ENCODE results near the gene CYB561D1.

Gene CYB561D1

DNA sequence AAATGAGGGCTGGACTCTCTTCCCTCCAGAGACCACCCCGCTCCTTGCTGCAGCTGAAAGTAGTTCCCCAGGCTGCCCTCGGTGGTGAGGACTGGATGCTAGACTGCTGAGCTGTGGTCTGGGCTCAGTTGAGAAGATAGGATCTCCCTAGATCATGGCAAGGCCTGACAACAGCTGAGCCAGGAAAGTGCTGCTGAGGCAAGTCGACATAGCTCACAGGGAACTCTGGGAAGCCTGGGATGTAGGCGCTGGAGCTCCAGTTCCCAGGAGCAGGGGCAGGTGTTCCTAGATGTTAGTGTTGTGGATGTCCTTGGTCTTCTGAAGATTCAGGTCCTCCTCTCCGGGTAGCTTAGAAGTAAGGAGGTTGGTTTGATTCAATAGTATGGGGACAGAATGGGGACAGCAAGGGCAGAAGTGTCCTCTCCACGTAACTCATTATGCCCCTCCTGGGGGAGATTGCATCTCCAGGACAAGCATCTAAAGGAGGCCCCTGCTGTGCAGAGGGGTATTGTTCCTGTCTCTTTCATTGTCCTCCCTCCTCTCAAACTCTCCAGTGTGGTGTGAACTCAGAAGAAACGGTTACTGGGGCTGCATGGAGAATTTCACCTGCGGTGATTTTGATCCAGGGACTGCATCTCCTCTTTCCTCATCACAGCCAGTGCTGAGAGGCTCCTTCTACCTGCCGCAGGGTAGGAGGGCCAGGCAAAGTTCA lies 3.7 kb downstream of the CYB561D1 start:
- H3K27ac ChIP-seq (replicated peaks) = no peak overlapping the region
- DNase-seq (ENCODE audit: low read depth in 1 of 2, low spot score in 1 of 2) = no peak

DNA sequence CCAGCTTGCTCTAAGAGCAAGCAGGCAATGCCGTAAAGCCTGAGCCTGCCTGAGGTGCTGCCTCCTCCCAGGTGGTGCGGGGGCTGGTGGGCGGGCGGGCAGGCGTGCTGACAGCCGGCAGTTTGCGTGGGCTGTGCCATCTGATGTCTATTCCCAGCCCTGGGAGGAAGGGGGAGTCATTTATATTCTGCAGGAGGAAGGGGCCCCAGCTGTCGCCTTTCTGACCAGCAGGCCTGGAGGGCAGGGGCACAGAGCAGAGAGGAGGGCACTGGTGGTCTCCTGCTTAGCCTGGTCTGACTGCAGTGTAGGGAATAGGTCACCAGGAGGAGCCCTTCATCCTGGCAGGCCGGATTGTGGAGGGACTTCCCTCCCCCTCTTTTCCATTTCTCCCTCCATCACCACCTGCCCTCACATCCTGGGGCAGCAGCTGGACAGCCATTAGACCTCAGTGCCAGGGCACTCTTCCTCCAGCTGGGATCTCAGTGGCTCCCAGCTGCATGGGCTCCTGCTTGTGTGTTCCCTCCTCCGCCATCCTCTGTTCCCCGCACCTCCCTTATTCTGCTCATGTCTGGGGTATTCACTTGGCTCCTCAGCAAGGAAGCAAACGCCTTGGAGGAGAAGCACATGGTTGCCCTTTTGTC lies 4.4 kb downstream of the CYB561D1 start:
- no peak overlapping the region for H3K4me3 ChIP-seq (replicated peaks; ENCODE audit: insufficient read depth, low read length)
- H3K27ac ChIP-seq (replicated peaks) = no peak overlapping the region
- peak in 1 of 2 experiments; percentile 11 for DNase-seq (ENCODE audit: low read depth in 1 of 2, low spot score in 1 of 2)

More for the DNA sequence above, 3.7 kb downstream of the CYB561D1 start:
- no peak for TF ChIP-seq CTCF (IDR thresholded peaks at IDR 0.05; ENCODE audit: insufficient read depth, low read length)
- no peak for TF ChIP-seq GABPA (IDR thresholded peaks at IDR 0.05; ENCODE audit: low read depth)
- TF ChIP-seq POLR2AphosphoS5 (IDR thresholded peaks at IDR 0.05; ENCODE audit: low read depth) = no peak
- TF ChIP-seq, protein P1, sequence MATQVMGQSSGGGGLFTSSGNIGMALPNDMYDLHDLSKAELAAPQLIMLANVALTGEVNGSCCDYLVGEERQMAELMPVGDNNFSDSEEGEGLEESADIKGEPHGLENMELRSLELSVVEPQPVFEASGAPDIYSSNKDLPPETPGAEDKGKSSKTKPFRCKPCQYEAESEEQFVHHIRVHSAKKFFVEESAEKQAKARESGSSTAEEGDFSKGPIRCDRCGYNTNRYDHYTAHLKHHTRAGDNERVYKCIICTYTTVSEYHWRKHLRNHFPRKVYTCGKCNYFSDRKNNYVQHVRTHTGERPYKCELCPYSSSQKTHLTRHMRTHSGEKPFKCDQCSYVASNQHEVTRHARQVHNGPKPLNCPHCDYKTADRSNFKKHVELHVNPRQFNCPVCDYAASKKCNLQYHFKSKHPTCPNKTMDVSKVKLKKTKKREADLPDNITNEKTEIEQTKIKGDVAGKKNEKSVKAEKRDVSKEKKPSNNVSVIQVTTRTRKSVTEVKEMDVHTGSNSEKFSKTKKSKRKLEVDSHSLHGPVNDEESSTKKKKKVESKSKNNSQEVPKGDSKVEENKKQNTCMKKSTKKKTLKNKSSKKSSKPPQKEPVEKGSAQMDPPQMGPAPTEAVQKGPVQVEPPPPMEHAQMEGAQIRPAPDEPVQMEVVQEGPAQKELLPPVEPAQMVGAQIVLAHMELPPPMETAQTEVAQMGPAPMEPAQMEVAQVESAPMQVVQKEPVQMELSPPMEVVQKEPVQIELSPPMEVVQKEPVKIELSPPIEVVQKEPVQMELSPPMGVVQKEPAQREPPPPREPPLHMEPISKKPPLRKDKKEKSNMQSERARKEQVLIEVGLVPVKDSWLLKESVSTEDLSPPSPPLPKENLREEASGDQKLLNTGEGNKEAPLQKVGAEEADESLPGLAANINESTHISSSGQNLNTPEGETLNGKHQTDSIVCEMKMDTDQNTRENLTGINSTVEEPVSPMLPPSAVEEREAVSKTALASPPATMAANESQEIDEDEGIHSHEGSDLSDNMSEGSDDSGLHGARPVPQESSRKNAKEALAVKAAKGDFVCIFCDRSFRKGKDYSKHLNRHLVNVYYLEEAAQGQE (IDR thresholded peaks at IDR 0.05; ENCODE audit: insufficient replicate concordance, low read depth) = no peak
- TF ChIP-seq SPI1 (IDR thresholded peaks at IDR 0.05; ENCODE audit: borderline replicate concordance, low read depth) = no peak
- Histone ChIP-seq H3K4me3 (replicated peaks; ENCODE audit: insufficient read depth, low read length) (no peak overlapping the region), H3K27me3 (ENCODE audit: insufficient read depth, poor library complexity, severe bottlenecking) (no peaks in the 10 kb centered on the region)

GRCh38 chr1:109499081-109499480 lies 5.2 kb downstream of the CYB561D1 start:
- TF ChIP-seq, protein P1 (IDR thresholded peaks at IDR 0.05; ENCODE audit: insufficient replicate concordance, low read depth) = no peak
- no peak for TF ChIP-seq POLR2AphosphoS5 (IDR thresholded peaks at IDR 0.05; ENCODE audit: low read depth)
- TF ChIP-seq SPI1 (IDR thresholded peaks at IDR 0.05; ENCODE audit: borderline replicate concordance, low read depth) = no peak
- no peak for TF ChIP-seq GABPA (IDR thresholded peaks at IDR 0.05; ENCODE audit: low read depth)
- TF ChIP-seq CTCF (IDR thresholded peaks at IDR 0.05; ENCODE audit: insufficient read depth, low read length) = no peak
- DNase-seq (ENCODE audit: low read depth in 1 of 2, low spot score in 1 of 2) = no peak
- H3K27ac ChIP-seq (replicated peaks) = no peak overlapping the region
- H3K4me3 ChIP-seq (replicated peaks; ENCODE audit: insufficient read depth, low read length) = no peak overlapping the region
- no peaks in the 10 kb centered on the region for H3K27me3 ChIP-seq (ENCODE audit: insufficient read depth, poor library complexity, severe bottlenecking)

More for the DNA sequence above, 4.4 kb downstream of the CYB561D1 start:
- TF ChIP-seq POLR2AphosphoS5 (IDR thresholded peaks at IDR 0.05; ENCODE audit: low read depth) (no peak), CTCF (IDR thresholded peaks at IDR 0.05; ENCODE audit: insufficient read depth, low read length) (peak; percentile 41), SPI1 (IDR thresholded peaks at IDR 0.05; ENCODE audit: borderline replicate concordance, low read depth) (peak; percentile 12; the same call in 1 of the 2 replicates)
- H3K27me3 ChIP-seq (ENCODE audit: insufficient read depth, poor library complexity, severe bottlenecking) = no peaks in the 10 kb centered on the region

Measured in HL-60 (cell line).